ENCODE data around the gene SIGLEC6. TPM values are rescaled to one million over a fixed set of nuclear protein-coding genes. Genes with fewer than 3 reads are reported as not detected.

SIGLEC6 gene
- under 1 TPM in 2 of 4 donors, not detected in 2; 0.09 to 0.76 TPM for polyA plus RNA-seq
- long read RNA-seq, donor 1 = 0 reads
- long read RNA-seq, donor 2 = 0 reads
- long read RNA-seq, donor 3 = 0 reads
- long read RNA-seq, donor 4 = 0 reads
- long read RNA-seq, donor 5 = 0 reads
- long read RNA-seq, donor 6 = 0 reads
- long read RNA-seq, donor 7 = 0 reads
- long read RNA-seq, donor 8 = 0 reads
- long read RNA-seq, donor 9 = 0 reads
- long read RNA-seq, donor 10 = 0 reads

DNA sequence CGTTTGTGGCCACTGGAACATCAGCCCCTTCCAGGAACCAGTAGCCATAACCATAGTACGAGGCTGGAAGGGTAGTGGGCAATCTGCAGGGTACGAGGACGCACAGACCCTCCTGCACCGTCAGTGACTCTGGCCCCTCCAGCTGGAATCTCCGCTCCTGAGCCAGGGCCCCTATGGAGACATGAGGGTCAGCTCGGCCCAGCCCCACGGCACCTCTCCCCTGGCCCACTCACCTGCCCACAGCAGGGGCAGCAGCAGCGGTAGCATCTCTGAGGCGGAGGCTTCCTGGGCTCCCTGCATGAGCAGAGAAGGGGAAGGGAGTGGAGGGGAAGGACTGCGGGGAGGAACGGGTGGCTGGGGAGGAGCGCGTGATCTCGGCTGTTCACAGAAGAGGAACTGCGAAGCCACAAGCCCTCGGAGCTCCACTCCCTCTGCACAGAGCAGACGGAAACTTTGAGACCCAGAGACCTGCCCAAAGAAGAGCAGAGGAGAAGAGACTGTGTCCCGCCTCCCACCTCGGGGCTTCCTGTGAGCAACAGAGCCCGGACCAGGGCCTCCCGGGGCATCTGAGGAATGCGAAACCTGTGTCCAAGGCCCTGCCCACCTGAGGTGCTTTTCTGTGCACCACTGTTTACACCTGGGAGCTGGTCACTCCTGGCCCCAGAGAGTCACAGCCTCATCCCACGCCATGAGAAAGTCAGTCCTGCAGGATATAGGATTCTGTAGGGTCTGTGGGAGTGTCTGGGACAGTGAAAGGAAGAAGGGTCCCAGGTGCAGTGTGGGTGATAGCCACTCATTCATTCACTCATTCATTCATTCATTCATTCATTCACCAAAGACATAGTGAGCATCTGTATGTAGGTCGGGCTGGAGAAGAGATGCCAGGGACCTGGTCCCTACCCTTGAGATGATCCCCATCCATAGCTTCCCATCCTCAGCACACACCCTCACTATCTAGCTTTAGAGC, at the start of gene SIGLEC6:
SIGLEC6 (minus strand) TSS at position 322 of the 967 bp plus-strand sequence; CDS start at position 300, 22 bp downstream.
- no peaks in the 10 kb centered on the region for H3K9me3 ChIP-seq (ENCODE audit: control insufficient read depth in 2 of 2, insufficient read depth in 1 of 2, low read depth in 1 of 2, low read length in 1 of 2)
- no peak for DNase-seq
- WGBS, 3 donors = 30 to 32% (median 31%) methylated on average over 25 of the region's 25 CpGs
- no peak within 1 kb of the TSS for H3K4me3 ChIP-seq (ENCODE audit: low read depth in 1 of 3, low read length in 3 of 3)
- FAIRE-seq = no peak
- H3K27me3 ChIP-seq (ENCODE audit: control insufficient read depth in 3 of 3, insufficient read depth in 3 of 3, low read length in 3 of 3) = peaks cover 0 to 9% (median 3%) of the 10 kb centered on the region in 3 donors
- H3K4me1 ChIP-seq (ENCODE audit: control insufficient read depth in 3 of 3, insufficient read depth in 2 of 3, low read depth in 1 of 3, low read length in 2 of 3) = no peaks in the 10 kb centered on the region
- no peak within 1 kb of the TSS for H3K27ac ChIP-seq (ENCODE audit: low read depth in 1 of 3, low read length in 2 of 3)
- no peaks in the 10 kb centered on the region for H3K36me3 ChIP-seq (ENCODE audit: control insufficient read depth in 3 of 3, insufficient read depth in 2 of 3, low read depth in 1 of 3, low read length in 3 of 3)

DNA sequence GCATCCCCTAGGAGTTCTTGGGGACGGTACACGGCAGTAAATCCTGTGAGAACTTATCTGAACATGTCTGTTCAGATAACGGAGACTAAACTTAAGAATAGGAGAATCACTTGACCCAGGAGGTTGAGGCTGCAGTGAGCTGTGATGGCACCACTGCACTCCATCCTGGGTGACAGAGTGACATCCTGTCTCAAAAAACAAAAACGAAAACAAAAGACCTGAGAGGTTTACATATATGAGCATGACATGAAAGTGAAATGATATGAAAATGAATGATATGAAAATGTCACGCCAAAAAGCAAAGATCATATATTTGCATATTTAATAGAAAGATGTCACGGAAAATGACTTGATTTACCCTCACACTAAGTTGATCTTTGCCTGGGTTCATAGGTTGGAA, 45.4 kb upstream of the SIGLEC6 start:
- H3K4me1 ChIP-seq (ENCODE audit: control insufficient read depth in 3 of 3, insufficient read depth in 2 of 3, low read depth in 1 of 3, low read length in 2 of 3) = peaks cover 0 to 6% (median 5%) of the 10 kb centered on the region in 3 donors
- no peaks in the 10 kb centered on the region for H3K9me3 ChIP-seq (ENCODE audit: control insufficient read depth in 2 of 2, insufficient read depth in 1 of 2, low read depth in 1 of 2, low read length in 1 of 2)
- H3K27ac ChIP-seq (ENCODE audit: low read depth in 1 of 3, low read length in 2 of 3) = no peak overlapping the region
- H3K27me3 ChIP-seq (ENCODE audit: control insufficient read depth in 3 of 3, insufficient read depth in 3 of 3, low read length in 3 of 3) = no peaks in the 10 kb centered on the region
- no peak for DNase-seq
- no peak for FAIRE-seq
- H3K4me3 ChIP-seq (ENCODE audit: low read depth in 1 of 3, low read length in 3 of 3) = no peak overlapping the region
- 87 to 94% (median 92%) methylated on average over 6 of the region's 6 CpGs for WGBS, 3 donors
- H3K36me3 ChIP-seq (ENCODE audit: control insufficient read depth in 3 of 3, insufficient read depth in 2 of 3, low read depth in 1 of 3, low read length in 3 of 3) = peaks cover 0 to 16% (median 14%) of the 10 kb centered on the region in 3 donors

DNA sequence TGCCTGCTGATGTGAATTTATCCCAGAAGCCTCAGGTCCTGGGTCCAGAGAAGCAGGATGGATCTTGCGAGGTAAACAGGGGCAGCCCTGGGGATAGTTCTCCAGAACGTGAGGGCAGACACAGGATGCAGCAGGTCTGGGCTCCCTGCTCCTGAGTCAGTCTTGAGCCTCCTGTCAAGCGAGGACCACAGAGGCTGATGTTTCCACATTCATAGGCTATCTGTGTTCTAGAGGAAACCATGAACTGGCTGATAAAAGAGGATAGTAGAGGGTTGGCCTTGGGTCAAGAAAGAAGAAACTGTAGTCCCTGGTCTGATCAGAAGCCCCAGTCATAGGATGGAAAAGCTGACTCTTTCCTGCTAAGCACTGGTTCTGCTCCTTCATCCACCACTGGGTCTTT, 41.9 kb upstream of the SIGLEC6 start:
- FAIRE-seq (no peak), DNase-seq (no peak)
- H3K9me3 ChIP-seq (ENCODE audit: control insufficient read depth in 2 of 2, insufficient read depth in 1 of 2, low read depth in 1 of 2, low read length in 1 of 2) = no peaks in the 10 kb centered on the region
- H3K4me1 ChIP-seq (ENCODE audit: control insufficient read depth in 3 of 3, insufficient read depth in 2 of 3, low read depth in 1 of 3, low read length in 2 of 3) = peaks cover 0 to 9% (median 7%) of the 10 kb centered on the region in 3 donors
- 95 to 100% (median 98%) methylated on average over 3 of the region's 3 CpGs for WGBS, 3 donors
- H3K4me3 ChIP-seq (ENCODE audit: low read depth in 1 of 3, low read length in 3 of 3) = no peak overlapping the region
- no peaks in the 10 kb centered on the region for H3K27me3 ChIP-seq (ENCODE audit: control insufficient read depth in 3 of 3, insufficient read depth in 3 of 3, low read length in 3 of 3)
- no peak overlapping the region for H3K27ac ChIP-seq (ENCODE audit: low read depth in 1 of 3, low read length in 2 of 3)
- peaks cover 0 to 9% (median 8%) of the 10 kb centered on the region in 3 donors for H3K36me3 ChIP-seq (ENCODE audit: control insufficient read depth in 3 of 3, insufficient read depth in 2 of 3, low read depth in 1 of 3, low read length in 3 of 3)

DNA sequence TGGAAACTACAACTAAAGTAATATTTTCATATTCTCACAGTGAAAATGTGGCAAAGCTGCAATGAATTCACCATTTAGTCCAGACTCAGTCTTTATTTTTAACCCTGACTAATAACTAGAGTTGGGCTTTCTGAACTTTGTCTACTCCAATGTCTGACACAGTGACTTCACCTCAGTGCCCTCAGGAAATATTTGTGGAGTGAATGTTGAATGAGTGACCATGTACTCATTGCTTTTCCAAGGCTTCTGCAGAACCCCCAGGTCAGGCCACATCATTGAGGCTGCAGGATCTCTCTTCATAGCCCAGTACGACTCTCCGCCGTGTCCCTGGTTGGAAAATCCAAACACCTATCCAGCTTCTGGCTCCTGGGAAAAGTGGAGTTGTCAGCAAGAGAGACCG, 41.4 kb upstream of the SIGLEC6 start:
- no peak overlapping the region for H3K4me3 ChIP-seq (ENCODE audit: low read depth in 1 of 3, low read length in 3 of 3)
- no peak overlapping the region for H3K27ac ChIP-seq (ENCODE audit: low read depth in 1 of 3, low read length in 2 of 3)
- H3K9me3 ChIP-seq (ENCODE audit: control insufficient read depth in 2 of 2, insufficient read depth in 1 of 2, low read depth in 1 of 2, low read length in 1 of 2) = no peaks in the 10 kb centered on the region
- no peaks in the 10 kb centered on the region for H3K27me3 ChIP-seq (ENCODE audit: control insufficient read depth in 3 of 3, insufficient read depth in 3 of 3, low read length in 3 of 3)
- no peak for DNase-seq
- H3K36me3 ChIP-seq (ENCODE audit: control insufficient read depth in 3 of 3, insufficient read depth in 2 of 3, low read depth in 1 of 3, low read length in 3 of 3) = peaks cover 0 to 9% (median 7%) of the 10 kb centered on the region in 3 donors
- H3K4me1 ChIP-seq (ENCODE audit: control insufficient read depth in 3 of 3, insufficient read depth in 2 of 3, low read depth in 1 of 3, low read length in 2 of 3) = peaks cover 0 to 9% (median 7%) of the 10 kb centered on the region in 3 donors
- FAIRE-seq = no peak
- 96 to 100% (median 98%) methylated on average over 4 of the region's 4 CpGs for WGBS, 3 donors

DNA sequence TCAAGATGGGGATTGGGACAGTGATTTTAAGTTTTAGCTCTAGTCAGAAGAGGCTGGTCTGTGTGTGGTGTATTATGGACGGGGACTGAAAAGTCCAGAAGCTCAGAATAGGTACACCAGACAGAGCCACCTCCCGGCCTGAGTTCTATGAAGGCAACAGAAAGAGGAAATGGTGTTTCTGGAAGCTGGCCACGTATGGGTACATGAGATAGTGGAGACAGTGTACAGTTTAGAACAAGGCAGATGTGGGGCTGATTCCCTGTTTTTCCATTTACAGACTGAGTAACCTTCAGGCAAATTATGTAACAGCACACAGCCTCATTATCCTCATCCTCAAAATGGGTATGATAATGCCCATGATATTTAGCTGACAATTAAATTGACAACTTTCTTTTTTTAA, 40.9 kb upstream of the SIGLEC6 start:
- no peak for FAIRE-seq
- H3K4me3 ChIP-seq (ENCODE audit: low read depth in 1 of 3, low read length in 3 of 3) = peak overlapping the region in 1 of 3 donors; percentile 85

DNA sequence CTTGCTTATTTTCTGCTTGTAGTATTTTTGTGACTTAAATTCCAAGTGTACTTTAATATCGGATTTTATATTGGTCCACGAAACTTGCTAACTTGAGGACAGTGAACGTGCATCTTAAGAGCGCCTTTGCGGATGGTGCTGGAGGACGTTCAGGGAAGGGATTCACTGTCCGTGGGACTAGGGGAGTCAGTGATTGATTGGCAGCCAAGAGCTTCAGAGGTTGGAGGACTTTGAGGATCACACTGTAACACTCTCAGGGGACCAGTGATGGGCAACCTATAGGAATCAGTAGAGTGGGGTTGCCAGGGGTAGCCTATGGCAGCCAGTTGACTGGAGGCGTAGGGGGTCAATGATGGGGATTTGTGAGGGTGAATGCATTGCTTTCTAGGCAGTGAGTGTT, 40.1 kb upstream of the SIGLEC6 start:
- Histone ChIP-seq H3K9me3 (ENCODE audit: control insufficient read depth in 2 of 2, insufficient read depth in 1 of 2, low read depth in 1 of 2, low read length in 1 of 2) (no peaks in the 10 kb centered on the region), H3K27me3 (ENCODE audit: control insufficient read depth in 3 of 3, insufficient read depth in 3 of 3, low read length in 3 of 3) (peaks cover 0 to 2% (median 0%) of the 10 kb centered on the region in 3 donors), H3K4me3 (ENCODE audit: low read depth in 1 of 3, low read length in 3 of 3) (peak overlapping the region; percentile 67 to 85 (median 70)), H3K4me1 (ENCODE audit: control insufficient read depth in 3 of 3, insufficient read depth in 2 of 3, low read depth in 1 of 3, low read length in 2 of 3) (peaks cover 0 to 9% (median 7%) of the 10 kb centered on the region in 3 donors), H3K27ac (ENCODE audit: low read depth in 1 of 3, low read length in 2 of 3) (no peak overlapping the region), H3K36me3 (ENCODE audit: control insufficient read depth in 3 of 3, insufficient read depth in 2 of 3, low read depth in 1 of 3, low read length in 3 of 3) (peaks cover 0 to 9% (median 7%) of the 10 kb centered on the region in 3 donors)
- no peak for DNase-seq
- FAIRE-seq = no peak
- 6 to 16% (median 9%) methylated on average over 8 of the region's 8 CpGs for WGBS, 3 donors

More for the DNA sequence above, 40.9 kb upstream of the SIGLEC6 start:
- peaks cover 0 to 9% (median 7%) of the 10 kb centered on the region in 3 donors for H3K36me3 ChIP-seq (ENCODE audit: control insufficient read depth in 3 of 3, insufficient read depth in 2 of 3, low read depth in 1 of 3, low read length in 3 of 3)
- H3K27me3 ChIP-seq (ENCODE audit: control insufficient read depth in 3 of 3, insufficient read depth in 3 of 3, low read length in 3 of 3) = peaks cover 0 to 2% (median 0%) of the 10 kb centered on the region in 3 donors
- no peak overlapping the region for H3K27ac ChIP-seq (ENCODE audit: low read depth in 1 of 3, low read length in 2 of 3)
- no peaks in the 10 kb centered on the region for H3K9me3 ChIP-seq (ENCODE audit: control insufficient read depth in 2 of 2, insufficient read depth in 1 of 2, low read depth in 1 of 2, low read length in 1 of 2)
- H3K4me1 ChIP-seq (ENCODE audit: control insufficient read depth in 3 of 3, insufficient read depth in 2 of 3, low read depth in 1 of 3, low read length in 2 of 3) = peaks cover 0 to 9% (median 7%) of the 10 kb centered on the region in 3 donors
- 60 to 71% (median 66%) methylated on average over 3 of the region's 3 CpGs for WGBS, 3 donors
- DNase-seq = no peak

DNA sequence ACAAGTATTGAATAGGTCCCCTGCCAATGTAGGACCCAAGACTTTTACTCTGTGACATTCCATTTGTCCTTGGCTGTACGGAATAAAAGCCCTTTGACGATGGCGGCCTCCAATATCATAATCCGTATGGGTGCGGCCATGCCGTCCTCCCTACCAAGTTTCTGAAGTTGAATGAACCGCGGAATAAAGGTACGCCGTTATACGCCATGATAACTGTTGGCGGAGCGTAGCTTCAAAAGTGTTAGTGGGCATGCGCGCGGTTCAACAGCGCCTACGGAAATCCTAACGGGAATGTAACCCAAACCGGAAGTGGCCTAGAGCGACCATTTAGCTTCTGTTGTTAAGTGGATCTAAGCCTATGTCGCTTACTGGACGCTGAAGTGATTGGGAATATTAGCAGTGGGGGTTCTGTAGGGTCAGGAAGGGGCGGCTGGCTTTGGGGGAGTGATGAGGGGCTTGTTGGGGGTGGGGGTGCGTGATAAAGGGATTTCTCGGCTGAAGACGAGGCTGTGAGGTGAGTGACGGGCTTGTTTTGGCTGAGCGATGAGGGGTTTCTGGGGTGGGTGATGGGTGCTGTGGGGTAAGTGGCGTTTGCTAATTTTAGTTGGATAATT, 39.6 kb upstream of the SIGLEC6 start, which contains the start of gene ZNF175:
ZNF175 (plus strand) TSS at position 322 of the 614 bp plus-strand sequence. CDS start 2,047 bp downstream, outside the sequence.
- Histone ChIP-seq H3K27ac (ENCODE audit: low read depth in 1 of 3, low read length in 2 of 3) (peak within 1 kb of the TSS in 1 of 3 donors; percentile 53), H3K36me3 (ENCODE audit: control insufficient read depth in 3 of 3, insufficient read depth in 2 of 3, low read depth in 1 of 3, low read length in 3 of 3) (peaks cover 0 to 7% (median 6%) of the 10 kb centered on the region in 3 donors), H3K27me3 (ENCODE audit: control insufficient read depth in 3 of 3, insufficient read depth in 3 of 3, low read length in 3 of 3) (peaks cover 0 to 2% (median 0%) of the 10 kb centered on the region in 3 donors), H3K9me3 (ENCODE audit: control insufficient read depth in 2 of 2, insufficient read depth in 1 of 2, low read depth in 1 of 2, low read length in 1 of 2) (no peaks in the 10 kb centered on the region), H3K4me1 (ENCODE audit: control insufficient read depth in 3 of 3, insufficient read depth in 2 of 3, low read depth in 1 of 3, low read length in 2 of 3) (peaks cover 0 to 9% (median 7%) of the 10 kb centered on the region in 3 donors), H3K4me3 (ENCODE audit: low read depth in 1 of 3, low read length in 3 of 3) (peak within 1 kb of the TSS; percentile 67 to 85 (median 70))
- 0 to 1% (median 0%) methylated on average over 30 of the region's 30 CpGs for WGBS, 3 donors
- FAIRE-seq (peak; percentile 94), DNase-seq (peak; percentile 98 to 99)

DNA sequence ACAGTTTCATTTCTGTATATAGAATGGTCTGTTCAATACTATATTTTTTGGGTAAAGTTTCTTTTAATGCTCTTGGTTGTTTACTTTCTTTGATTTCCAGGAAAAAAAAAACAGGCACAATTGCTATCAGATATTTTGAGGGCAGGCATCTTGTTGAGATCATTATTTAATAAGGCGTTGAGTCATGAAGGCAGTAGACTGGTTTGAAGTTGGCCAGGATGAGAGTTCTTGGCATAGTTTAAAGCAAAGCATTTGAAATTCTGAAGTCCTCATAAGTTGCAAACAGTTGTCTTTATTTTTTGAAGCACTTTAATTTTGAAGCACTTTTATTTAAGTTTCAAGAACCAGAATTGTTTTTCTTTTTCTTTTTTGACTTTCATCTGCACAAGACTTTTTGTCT, 37.0 kb upstream of the SIGLEC6 start:
- DNase-seq (no peak), FAIRE-seq (no peak)
- Histone ChIP-seq H3K9me3 (ENCODE audit: control insufficient read depth in 2 of 2, insufficient read depth in 1 of 2, low read depth in 1 of 2, low read length in 1 of 2) (no peaks in the 10 kb centered on the region), H3K36me3 (ENCODE audit: control insufficient read depth in 3 of 3, insufficient read depth in 2 of 3, low read depth in 1 of 3, low read length in 3 of 3) (peaks cover 0 to 4% (median 3%) of the 10 kb centered on the region in 3 donors), H3K4me1 (ENCODE audit: control insufficient read depth in 3 of 3, insufficient read depth in 2 of 3, low read depth in 1 of 3, low read length in 2 of 3) (peaks cover 0 to 9% (median 7%) of the 10 kb centered on the region in 3 donors), H3K4me3 (ENCODE audit: low read depth in 1 of 3, low read length in 3 of 3) (no peak overlapping the region), H3K27me3 (ENCODE audit: control insufficient read depth in 3 of 3, insufficient read depth in 3 of 3, low read length in 3 of 3) (peaks cover 0 to 9% (median 8%) of the 10 kb centered on the region in 3 donors), H3K27ac (ENCODE audit: low read depth in 1 of 3, low read length in 2 of 3) (no peak overlapping the region)
- 87 to 89% (median 88%) methylated on average over 1 of the region's 1 CpG for WGBS, 3 donors
